Transverse colon (tissue), 4 donors: ENCODE measurements around the gene LARP1. TPM values are rescaled to one million over a fixed set of nuclear protein-coding genes. Genes with fewer than 3 reads are reported as not detected.
A peak's percentile ranks its signal among the peaks of the same experiment; 100 is the strongest.

Experiments used
- DNase-seq: peaks from one replicate; pipeline ENCODE4 v3.0.0-alpha.2; 2019
- H3K27ac ChIP-seq, 4 donors: fragments of 200-600 bp; sonication (generic); 2 replicates each; pipeline ENCODE4 v1.5.1; 2016 to 2018; ENCODE audit warnings: inconsistent platforms in 4 of 4
- H3K27me3 ChIP-seq: fragments of 200-600 bp; sonication (generic); 2 replicates; pipeline ENCODE4 v1.5.1; 2017; ENCODE audit warnings: inconsistent platforms
- H3K36me3 ChIP-seq, 4 donors: fragments of 200-600 bp; sonication (generic); 2 replicates each; pipeline ENCODE4 v1.5.1; 2017 to 2019; ENCODE audit warnings: inconsistent platforms in 4 of 4
- H3K4me1 ChIP-seq, 4 donors: fragments of 200-600 bp; sonication (generic); 2 replicates each; pipeline ENCODE4 v1.5.1; 2017 to 2020; ENCODE audit warnings: inconsistent platforms in 4 of 4
- H3K4me3 ChIP-seq, 4 donors: fragments of 200-600 bp; sonication (generic); 1 replicate in 1 of 4; 2 replicates in 3 of 4; pipeline versions ENCODE4 v1.5.1 to v1.6.1; 2017 to 2019; ENCODE audit warnings: inconsistent platforms in 4 of 4
- H3K9me3 ChIP-seq, 2 donors: fragments of 200-600 bp; sonication (generic); 2 replicates each; pipeline ENCODE4 v1.5.1; 2017 to 2019; ENCODE audit warnings: inconsistent platforms in 2 of 2
- CTCF ChIP-seq, 5 experiments: fragments of 200-600 bp in 3 of 5; fragments of 450-650 bp in 2 of 5; sonication (generic) in 3 of 5; IDR thresholded peaks; 1 replicate in 2 of 5; 2 replicates in 3 of 5; pipeline ENCODE4 v1.5.1; 2016 to 2017; ENCODE audit warnings: antibody characterized with exemption in 5 of 5, inconsistent platforms in 3 of 5, mild to moderate bottlenecking in 2 of 5, moderate library complexity in 1 of 5
- EP300 ChIP-seq: sonication (generic); formaldehyde crosslinking; IDR thresholded peaks from one replicate; pipeline ENCODE4 v1.6.1; 2017; ENCODE audit warnings: antibody characterized with exemption, low read depth
- POLR2A ChIP-seq: fragments of 450-650 bp; IDR thresholded peaks from one replicate; pipeline ENCODE4 v1.6.1; 2016; ENCODE audit warnings: antibody characterized with exemption, mild to moderate bottlenecking, moderate library complexity
- POLR2AphosphoS5 ChIP-seq, 3 donors: sonication (generic); formaldehyde crosslinking; IDR thresholded peaks; one replicate each; pipeline ENCODE4 v1.6.1; 2016; ENCODE audit warnings: antibody characterized with exemption in 3 of 3
- WGBS, 2 donors: methylation state at CpG; one replicate each; pipeline ENCODE4 v1.1.5; 2018; ENCODE audit warnings: low coverage in 1 of 2; 5-methylcytosine and 5-hydroxymethylcytosine counted together
- in situ Hi-C, 4 donors: fragments of 200-750 bp; cut with MboI; loops; one replicate each; pipeline versions ENCODE4 v1.15.0 to v1.15.1; 2017; ENCODE audit warnings: low sequenced_read_pairs in 3 of 4, low pct_ligation_motif_present in 1 of 4, low pct_unique_long_range_greater_than_20kb in 1 of 4
- intact Hi-C: fragments of 100-400 bp; cut with DNase I; formaldehyde crosslinking; loops from one replicate; pipeline ENCODE4 v1.15.1; 2023; ENCODE audit warnings: low total_unique reads
- total RNA-seq, 4 donors: library from RNA; depleted of rRNA; stranded (reverse); fragments of >200 nt; gene quantifications; one replicate each; pipeline ENCODE4 v1.1.0, GENCODE V29; 2016

LARP1 gene
- total RNA-seq, 4 donors from 2014 or later, result 63.6 to 171 (median 105) TPM

DNA sequence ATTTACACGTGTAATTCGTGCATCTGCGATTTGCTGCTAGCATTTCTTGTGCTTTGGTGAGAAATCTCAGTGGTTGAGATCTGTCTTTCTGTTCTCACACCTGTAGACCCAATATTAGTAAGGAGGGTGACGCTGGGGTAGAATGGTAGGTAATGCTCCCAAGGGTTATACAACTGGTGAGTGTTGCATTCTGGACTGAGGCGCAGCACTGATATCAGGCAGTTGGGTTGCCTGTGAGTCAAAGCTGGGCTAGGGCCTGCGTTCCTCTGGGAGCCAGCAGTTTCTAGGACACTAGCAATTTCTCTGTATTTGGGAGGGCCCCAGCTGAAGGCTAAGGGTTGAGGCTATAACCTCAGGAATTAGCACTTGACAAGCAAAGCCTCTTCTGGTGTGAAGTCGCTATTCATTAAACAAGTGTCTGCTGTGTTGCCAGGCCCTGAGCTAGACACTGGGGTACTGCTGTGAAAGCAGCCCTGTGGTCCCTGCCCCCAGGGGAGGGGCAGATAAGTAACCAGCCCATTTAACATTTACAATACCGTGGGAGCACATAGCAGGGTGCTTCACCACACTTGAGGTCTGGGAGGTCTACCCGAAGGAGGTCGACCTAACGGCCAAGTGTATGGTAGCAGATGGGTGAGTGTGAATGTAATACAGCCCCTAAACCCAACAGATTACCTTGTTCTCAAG, 28.7 kb downstream of the LARP1 start:
- TF ChIP-seq POLR2AphosphoS5 (IDR thresholded peaks at IDR 0.05), result peak in 1 of 3 donors; percentile 13
- no peak for TF ChIP-seq CTCF (IDR thresholded peaks at IDR 0.05)
- H3K27me3 ChIP-seq, result no peaks in the 10 kb centered on the region
- intact Hi-C loops, result no loop called here
- no peak overlapping the region for H3K4me3 ChIP-seq
- DNase-seq, result no peak
- H3K27ac ChIP-seq, result peak overlapping the region in 1 of 4 donors; percentile 37
- WGBS, 2 donors, result 74 to 78% methylated on average over 6 to 11 of the region's 11 CpGs
- no peaks in the 10 kb centered on the region for H3K9me3 ChIP-seq
- no peaks in the 10 kb centered on the region for H3K36me3 ChIP-seq
- peaks cover 28 to 81% (median 32%) of the 10 kb centered on the region in 4 donors for H3K4me1 ChIP-seq
- in situ Hi-C loops, result no loop called here

DNA sequence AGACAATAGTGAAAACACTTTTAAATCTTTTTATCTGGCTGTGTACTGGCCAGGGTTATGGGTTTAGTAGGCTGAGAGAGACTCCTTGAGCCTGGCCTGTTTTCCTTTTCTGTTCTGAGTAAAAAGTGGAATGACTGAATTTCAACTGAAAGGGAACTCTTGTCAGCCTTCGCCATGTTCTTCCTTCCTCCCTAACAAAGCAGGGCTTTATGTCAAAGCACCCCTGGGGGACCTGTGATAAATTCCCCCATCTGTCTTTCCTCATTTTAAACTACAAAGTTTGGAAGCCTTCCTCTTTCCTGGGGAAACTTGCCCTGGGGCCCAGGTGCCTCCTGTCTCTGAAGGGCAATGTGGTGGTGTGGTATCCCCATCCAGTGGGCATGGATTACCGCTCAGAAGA, 29.7 kb downstream of the LARP1 start:
- no peaks in the 10 kb centered on the region for H3K27me3 ChIP-seq
- no peaks in the 10 kb centered on the region for H3K36me3 ChIP-seq
- intact Hi-C loops, result no loop called here
- H3K4me1 ChIP-seq, result peaks cover 27 to 73% (median 31%) of the 10 kb centered on the region in 4 donors
- in situ Hi-C loops, result no loop called here
- TF ChIP-seq POLR2AphosphoS5 (IDR thresholded peaks at IDR 0.05) (no peak), POLR2A (no peak), CTCF (IDR thresholded peaks at IDR 0.05) (no peak), EP300 (no peak)
- no peak for DNase-seq
- no peak overlapping the region for H3K4me3 ChIP-seq
- H3K9me3 ChIP-seq, result no peaks in the 10 kb centered on the region
- H3K27ac ChIP-seq, result peak overlapping the region in 1 of 4 donors; percentile 37
- 79 to 82% methylated on average over 2 of the region's 2 CpGs for WGBS, 2 donors

GRCh38 chr5:154786414-154786813, 31.2 kb downstream of the LARP1 start:
- TF ChIP-seq EP300, result no peak
- no peak for TF ChIP-seq CTCF (IDR thresholded peaks at IDR 0.05)
- no peak for TF ChIP-seq POLR2AphosphoS5 (IDR thresholded peaks at IDR 0.05)
- TF ChIP-seq POLR2A, result no peak
- WGBS, 2 donors, result 75% methylated on average over 2 of the region's 2 CpGs; no CpG with 5 or more reads in 1 of the 2 donors
- H3K36me3 ChIP-seq, result peaks cover 0 to 12% (median 5%) of the 10 kb centered on the region in 4 donors
- H3K4me1 ChIP-seq, result peaks cover 27 to 67% (median 31%) of the 10 kb centered on the region in 4 donors
- no peak overlapping the region for H3K27ac ChIP-seq
- in situ Hi-C loops (no loop called here), intact Hi-C loops (no loop called here)
- no peak for DNase-seq
- H3K4me3 ChIP-seq, result no peak overlapping the region
- H3K9me3 ChIP-seq, result no peaks in the 10 kb centered on the region
- no peaks in the 10 kb centered on the region for H3K27me3 ChIP-seq

DNA sequence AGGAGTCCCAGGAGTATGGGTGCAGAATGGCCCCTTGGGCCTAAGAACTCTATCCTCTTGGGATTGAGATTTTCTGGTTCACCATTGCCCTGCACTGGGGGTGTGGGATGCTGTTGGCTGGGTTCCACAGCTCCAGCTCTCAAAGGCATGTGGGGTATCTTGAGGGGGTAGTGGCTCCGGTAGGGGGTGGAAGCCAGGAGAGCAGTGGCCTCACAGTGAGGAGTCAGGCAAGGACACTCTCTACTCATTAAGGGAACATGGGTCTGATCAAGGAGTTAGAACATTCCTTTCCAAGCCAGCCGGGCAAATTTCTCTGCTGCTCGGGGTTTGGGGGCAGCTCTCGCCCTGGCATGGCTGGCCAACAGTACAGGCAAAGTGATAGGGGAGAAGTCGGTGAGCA, 33.0 kb downstream of the LARP1 start:
- intact Hi-C loops, result no loop called here

More for the DNA sequence above, 33.0 kb downstream of the LARP1 start:
- in situ Hi-C loops, result no loop called here
- Histone ChIP-seq H3K9me3 (no peaks in the 10 kb centered on the region), H3K27ac (no peak overlapping the region), H3K4me1 (peaks cover 16 to 50% (median 19%) of the 10 kb centered on the region in 4 donors), H3K4me3 (no peak overlapping the region), H3K27me3 (no peaks in the 10 kb centered on the region), H3K36me3 (peaks cover 0 to 26% (median 12%) of the 10 kb centered on the region in 4 donors)
- no peak for TF ChIP-seq POLR2AphosphoS5 (IDR thresholded peaks at IDR 0.05)
- TF ChIP-seq EP300, result no peak
- TF ChIP-seq CTCF (IDR thresholded peaks at IDR 0.05), result no peak
- TF ChIP-seq POLR2A, result no peak
- DNase-seq, result no peak
- 72 to 80% methylated on average over 3 to 5 of the region's 5 CpGs for WGBS, 2 donors
